ENCODE results near the gene DPYSL5. TPM values are rescaled to one million over a fixed set of nuclear protein-coding genes. Genes with fewer than 3 reads are reported as not detected.

Gene DPYSL5
- total and polyA plus RNA-seq, 2 of the 13 experiments (the other 11 are each of a cell fraction or from before 2014, with no cell fraction given), result 0.15 TPM; not detected in 1

DNA sequence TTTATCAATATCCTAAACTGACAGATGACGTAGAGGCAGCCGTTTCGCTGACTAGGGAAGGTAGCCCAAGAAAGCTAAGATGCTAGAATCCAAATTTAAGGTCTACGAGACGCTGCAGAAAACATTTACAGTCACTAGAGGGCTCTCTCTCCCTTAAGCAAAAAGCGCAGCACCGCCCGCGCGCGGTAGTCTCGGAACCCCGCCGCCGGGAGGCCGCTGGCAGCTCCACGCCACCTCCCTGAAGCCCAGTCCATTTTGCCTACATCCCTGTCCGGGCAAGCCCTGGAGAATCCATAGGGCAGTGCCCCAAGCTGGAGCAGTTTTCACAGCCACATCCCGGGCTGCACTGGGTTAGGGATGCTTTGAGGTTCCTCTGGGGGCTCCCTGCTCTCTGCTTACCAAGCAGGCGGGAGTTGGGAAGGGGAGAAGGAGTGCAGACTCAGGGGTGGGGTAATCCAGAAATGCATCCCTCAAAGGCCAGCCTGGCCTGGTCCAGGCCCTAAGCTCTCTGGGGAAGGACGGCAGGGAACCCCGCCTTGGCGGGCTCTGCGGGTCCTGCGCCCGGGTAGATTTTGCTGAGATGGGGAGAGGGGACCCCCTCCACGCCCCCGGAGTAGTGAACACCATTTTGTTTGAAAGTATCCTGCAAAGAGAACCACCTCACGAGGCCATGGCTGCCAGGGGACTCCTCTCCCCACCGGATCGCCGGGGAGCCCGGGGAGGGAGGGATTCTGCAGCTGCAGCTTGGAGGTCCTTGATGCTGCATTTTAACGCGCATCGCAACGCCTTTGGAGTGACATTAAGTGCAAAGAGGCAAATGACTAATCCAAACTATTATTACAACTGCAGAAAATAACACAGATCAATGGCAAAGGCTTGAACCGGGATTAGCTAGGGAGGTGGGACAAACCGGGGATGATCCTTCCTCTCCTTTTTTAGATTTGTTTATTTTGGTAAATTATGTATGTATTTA lies 1.3 kb upstream of the DPYSL5 start (continued):
- TF ChIP-seq ERF (CRISPR knock-in tag; IDR thresholded peaks at IDR 0.05) (0 out of 2 replicates have a peak, but pooled peaks have one; percentile 33), MLLT10 (CRISPR knock-in tag; IDR thresholded peaks at IDR 0.05) (no peak), ATF7 (IDR thresholded peaks at IDR 0.05) (no peak), ATF7 (CRISPR knock-in tag; IDR thresholded peaks at IDR 0.05) (no peak), ZNF768 (CRISPR knock-in tag; IDR thresholded peaks at IDR 0.05) (peak; percentile 36; the same call in 1 of the 2 replicates), MBNL3 (CRISPR knock-in tag; conservative IDR thresholded peaks at IDR 0.05) (no peak), SRSF1 (optimal IDR thresholded peaks at IDR 0.05; ENCODE audit: low read depth, low read length) (no peak), ZNF430 (CRISPR knock-in tag; IDR thresholded peaks at IDR 0.05) (no peak), ZNF256 (CRISPR knock-in tag; conservative IDR thresholded peaks at IDR 0.05) (no peak), SAFB2 (CRISPR knock-in tag; IDR thresholded peaks at IDR 0.05; ENCODE audit: borderline replicate concordance, low read depth) (no peak), KLF15 (CRISPR knock-in tag; IDR thresholded peaks at IDR 0.05; ENCODE audit: borderline replicate concordance) (no peak), ZNF562 (CRISPR knock-in tag; IDR thresholded peaks at IDR 0.05; ENCODE audit: borderline replicate concordance) (no peak), NCOA2 (CRISPR knock-in tag; IDR thresholded peaks at IDR 0.05) (0 out of 2 replicates have a peak, but pooled peaks have one; percentile 21), RFXAP (CRISPR knock-in tag; IDR thresholded peaks at IDR 0.05; ENCODE audit: borderline replicate concordance) (no peak), PAF1 (CRISPR knock-in tag; IDR thresholded peaks at IDR 0.05) (no peak)
- TF ChIP-seq, protein P1, sequence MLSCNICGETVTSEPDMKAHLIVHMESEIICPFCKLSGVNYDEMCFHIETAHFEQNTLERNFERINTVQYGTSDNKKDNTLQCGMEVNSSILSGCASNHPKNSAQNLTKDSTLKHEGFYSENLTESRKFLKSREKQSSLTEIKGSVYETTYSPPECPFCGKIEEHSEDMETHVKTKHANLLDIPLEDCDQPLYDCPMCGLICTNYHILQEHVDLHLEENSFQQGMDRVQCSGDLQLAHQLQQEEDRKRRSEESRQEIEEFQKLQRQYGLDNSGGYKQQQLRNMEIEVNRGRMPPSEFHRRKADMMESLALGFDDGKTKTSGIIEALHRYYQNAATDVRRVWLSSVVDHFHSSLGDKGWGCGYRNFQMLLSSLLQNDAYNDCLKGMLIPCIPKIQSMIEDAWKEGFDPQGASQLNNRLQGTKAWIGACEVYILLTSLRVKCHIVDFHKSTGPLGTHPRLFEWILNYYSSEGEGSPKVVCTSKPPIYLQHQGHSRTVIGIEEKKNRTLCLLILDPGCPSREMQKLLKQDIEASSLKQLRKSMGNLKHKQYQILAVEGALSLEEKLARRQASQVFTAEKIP (CRISPR knock-in tag; IDR thresholded peaks at IDR 0.05; ENCODE audit: borderline replicate concordance), result no peak
- TF ChIP-seq, protein P2, sequence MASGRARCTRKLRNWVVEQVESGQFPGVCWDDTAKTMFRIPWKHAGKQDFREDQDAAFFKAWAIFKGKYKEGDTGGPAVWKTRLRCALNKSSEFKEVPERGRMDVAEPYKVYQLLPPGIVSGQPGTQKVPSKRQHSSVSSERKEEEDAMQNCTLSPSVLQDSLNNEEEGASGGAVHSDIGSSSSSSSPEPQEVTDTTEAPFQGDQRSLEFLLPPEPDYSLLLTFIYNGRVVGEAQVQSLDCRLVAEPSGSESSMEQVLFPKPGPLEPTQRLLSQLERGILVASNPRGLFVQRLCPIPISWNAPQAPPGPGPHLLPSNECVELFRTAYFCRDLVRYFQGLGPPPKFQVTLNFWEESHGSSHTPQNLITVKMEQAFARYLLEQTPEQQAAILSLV (CRISPR knock-in tag; IDR thresholded peaks at IDR 0.05; ENCODE audit: borderline replicate concordance), result no peak
- TF ChIP-seq, protein P3, sequence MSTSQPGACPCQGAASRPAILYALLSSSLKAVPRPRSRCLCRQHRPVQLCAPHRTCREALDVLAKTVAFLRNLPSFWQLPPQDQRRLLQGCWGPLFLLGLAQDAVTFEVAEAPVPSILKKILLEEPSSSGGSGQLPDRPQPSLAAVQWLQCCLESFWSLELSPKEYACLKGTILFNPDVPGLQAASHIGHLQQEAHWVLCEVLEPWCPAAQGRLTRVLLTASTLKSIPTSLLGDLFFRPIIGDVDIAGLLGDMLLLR (CRISPR knock-in tag; IDR thresholded peaks at IDR 0.05), result no peak
- TF ChIP-seq, protein P4, sequence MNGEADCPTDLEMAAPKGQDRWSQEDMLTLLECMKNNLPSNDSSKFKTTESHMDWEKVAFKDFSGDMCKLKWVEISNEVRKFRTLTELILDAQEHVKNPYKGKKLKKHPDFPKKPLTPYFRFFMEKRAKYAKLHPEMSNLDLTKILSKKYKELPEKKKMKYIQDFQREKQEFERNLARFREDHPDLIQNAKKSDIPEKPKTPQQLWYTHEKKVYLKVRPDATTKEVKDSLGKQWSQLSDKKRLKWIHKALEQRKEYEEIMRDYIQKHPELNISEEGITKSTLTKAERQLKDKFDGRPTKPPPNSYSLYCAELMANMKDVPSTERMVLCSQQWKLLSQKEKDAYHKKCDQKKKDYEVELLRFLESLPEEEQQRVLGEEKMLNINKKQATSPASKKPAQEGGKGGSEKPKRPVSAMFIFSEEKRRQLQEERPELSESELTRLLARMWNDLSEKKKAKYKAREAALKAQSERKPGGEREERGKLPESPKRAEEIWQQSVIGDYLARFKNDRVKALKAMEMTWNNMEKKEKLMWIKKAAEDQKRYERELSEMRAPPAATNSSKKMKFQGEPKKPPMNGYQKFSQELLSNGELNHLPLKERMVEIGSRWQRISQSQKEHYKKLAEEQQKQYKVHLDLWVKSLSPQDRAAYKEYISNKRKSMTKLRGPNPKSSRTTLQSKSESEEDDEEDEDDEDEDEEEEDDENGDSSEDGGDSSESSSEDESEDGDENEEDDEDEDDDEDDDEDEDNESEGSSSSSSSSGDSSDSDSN (CRISPR knock-in tag; IDR thresholded peaks at IDR 0.05), result no peak
- TF ChIP-seq, protein P5, sequence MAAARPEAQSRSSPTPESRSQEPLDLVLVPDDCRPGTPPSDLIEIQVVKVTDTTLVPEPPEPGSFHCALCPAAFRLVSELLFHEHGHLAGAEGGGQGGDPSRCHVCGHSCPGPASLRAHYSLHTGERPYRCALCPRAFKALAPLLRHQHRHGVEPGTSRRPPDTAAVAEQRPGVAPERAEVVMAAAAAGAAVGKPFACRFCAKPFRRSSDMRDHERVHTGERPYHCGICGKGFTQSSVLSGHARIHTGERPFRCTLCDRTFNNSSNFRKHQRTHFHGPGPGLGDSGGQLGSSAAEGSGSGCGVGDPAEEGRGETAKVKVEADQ (CRISPR knock-in tag; IDR thresholded peaks at IDR 0.05; ENCODE audit: borderline replicate concordance), result no peak

All from HepG2 (cell line).